Activated CD8-positive, alpha-beta memory T cell treated with anti-CD3 and anti-CD28 coated beads, Interleukin-2, amount 50 U/mL, for 24 hours (primary cell): ENCODE results near the gene MBD2.
"Not testable (repeated sequence)": the region's sequence is repeated elsewhere in the genome, so short reads cannot be mapped to it uniquely, and the experiment has no call there.

Experiments
- DNase-seq: peaks from one replicate; pipeline ENCODE4 v3.0.0-alpha.2; 2020; ENCODE audit errors: extremely low read depth

MBD2 gene

GRCh38 chr18:54151376-54151775 is 73.1 kb downstream of the MBD2 start:
- no peak for DNase-seq

DNA sequence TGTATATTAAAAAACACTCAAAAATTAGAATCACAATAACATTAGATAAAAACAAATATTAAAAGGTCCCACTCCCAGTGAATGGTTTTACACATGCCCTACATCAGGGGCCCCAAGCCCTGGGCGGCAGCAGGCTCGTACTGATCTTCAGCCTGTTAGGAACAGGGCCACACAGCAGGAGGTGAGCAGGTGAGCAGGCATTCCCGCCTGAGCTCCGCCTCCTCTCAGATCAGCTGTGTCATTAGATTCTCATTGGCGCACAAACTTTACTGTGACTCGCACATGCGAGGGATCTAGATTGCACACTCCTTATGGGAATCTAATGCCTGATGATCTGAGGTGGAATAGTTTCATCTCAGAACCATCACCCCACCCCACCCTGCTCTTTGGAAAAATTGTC is 74.2 kb downstream of the MBD2 start:
- DNase-seq = no peak

DNA sequence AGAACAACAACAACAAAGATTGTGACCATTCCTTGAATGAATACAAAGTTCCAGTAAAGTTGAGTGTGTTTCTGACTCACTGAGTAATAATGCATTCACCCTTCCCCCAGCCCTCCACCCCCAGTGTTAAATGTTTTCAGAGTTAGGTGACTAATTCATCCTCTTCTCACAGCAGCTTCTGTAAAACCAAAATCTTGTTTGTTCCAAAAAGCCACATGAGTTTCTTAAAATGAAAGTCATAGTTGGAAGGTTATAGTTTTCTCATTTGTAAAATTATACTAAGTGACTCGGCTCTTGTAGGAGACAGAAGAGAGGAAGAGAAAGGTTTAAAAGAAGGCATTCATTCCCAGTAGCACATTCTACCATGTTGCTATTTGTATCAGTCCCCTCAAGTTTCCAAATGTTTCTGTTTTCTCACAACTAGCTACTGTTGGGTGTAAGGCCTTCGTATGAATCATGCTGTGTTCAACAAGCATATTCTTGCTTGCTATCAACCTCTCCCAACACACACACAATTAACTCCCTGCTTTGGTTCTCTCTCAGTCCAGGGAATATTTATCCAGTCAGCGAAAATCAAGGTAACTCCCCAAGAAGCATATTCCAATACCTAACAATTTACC is 75.3 kb downstream of the MBD2 start:
- peak; percentile 36 for DNase-seq

GRCh38 chr18:54148678-54149077 is 75.8 kb downstream of the MBD2 start:
- no peak for DNase-seq

- DNase-seq = no peak
These were observed 76.3 kb downstream of the MBD2 start for GRCh38 chr18:54148151-54148550.

- DNase-seq = no peak
These were observed 77.0 kb downstream of the MBD2 start for GRCh38 chr18:54147439-54147838.

- DNase-seq = no peak
These were observed 83.3 kb downstream of the MBD2 start for GRCh38 chr18:54141041-54141608.

- DNase-seq = no peak
These were observed 83.8 kb downstream of the MBD2 start for GRCh38 chr18:54140641-54141040.

- DNase-seq = no peak
These were observed 89.3 kb downstream of the MBD2 start for GRCh38 chr18:54135216-54135615.

- no peak for DNase-seq
These were observed 90.4 kb downstream of the MBD2 start for GRCh38 chr18:54134053-54134452.

- DNase-seq = no peak
These were observed 93.8 kb downstream of the MBD2 start for GRCh38 chr18:54130631-54131030.

GRCh38 chr18:54130177-54130576 is 94.3 kb downstream of the MBD2 start:
- DNase-seq = no peak

GRCh38 chr18:54129448-54130067 is 94.9 kb downstream of the MBD2 start:
- no peak for DNase-seq

DNA sequence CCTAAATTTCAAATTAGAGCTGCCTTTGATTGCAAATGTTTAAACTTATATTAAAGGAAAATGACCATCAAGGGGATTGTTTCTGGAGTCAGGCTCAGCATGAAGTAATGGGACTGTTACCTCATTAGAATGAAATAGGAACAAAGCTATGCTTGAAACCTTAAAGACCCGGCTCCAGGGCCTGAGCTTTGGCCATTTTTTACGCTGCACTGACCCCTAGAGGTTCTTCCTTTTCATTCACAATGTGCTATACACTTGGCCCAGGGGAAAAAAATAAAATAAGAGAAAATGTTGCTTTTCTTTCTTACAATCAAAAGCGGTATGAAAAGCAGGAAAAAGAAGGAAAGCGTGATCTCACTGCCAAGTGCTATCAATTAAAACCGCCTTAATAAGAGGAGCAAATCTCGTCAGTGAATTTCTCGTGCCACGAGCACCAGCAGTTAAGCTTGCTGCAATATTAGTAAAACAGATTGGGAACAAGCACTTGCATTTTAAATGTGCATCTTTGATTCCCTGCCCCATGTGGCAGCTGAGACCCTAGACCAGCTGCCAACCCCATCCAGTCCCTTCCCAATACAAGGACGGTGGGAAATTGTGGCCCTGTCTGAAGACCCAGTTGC is 96.6 kb downstream of the MBD2 start:
- DNase-seq = no peak

GRCh38 chr18:54125429-54125828 is 99.0 kb downstream of the MBD2 start:
- no peak for DNase-seq

GRCh38 chr18:54123720-54124440 is 100.6 kb downstream of the MBD2 start:
- not testable (repeated sequence) for DNase-seq

GRCh38 chr18:54119524-54120019 is 104.9 kb downstream of the MBD2 start:
- no peak for DNase-seq

DNA sequence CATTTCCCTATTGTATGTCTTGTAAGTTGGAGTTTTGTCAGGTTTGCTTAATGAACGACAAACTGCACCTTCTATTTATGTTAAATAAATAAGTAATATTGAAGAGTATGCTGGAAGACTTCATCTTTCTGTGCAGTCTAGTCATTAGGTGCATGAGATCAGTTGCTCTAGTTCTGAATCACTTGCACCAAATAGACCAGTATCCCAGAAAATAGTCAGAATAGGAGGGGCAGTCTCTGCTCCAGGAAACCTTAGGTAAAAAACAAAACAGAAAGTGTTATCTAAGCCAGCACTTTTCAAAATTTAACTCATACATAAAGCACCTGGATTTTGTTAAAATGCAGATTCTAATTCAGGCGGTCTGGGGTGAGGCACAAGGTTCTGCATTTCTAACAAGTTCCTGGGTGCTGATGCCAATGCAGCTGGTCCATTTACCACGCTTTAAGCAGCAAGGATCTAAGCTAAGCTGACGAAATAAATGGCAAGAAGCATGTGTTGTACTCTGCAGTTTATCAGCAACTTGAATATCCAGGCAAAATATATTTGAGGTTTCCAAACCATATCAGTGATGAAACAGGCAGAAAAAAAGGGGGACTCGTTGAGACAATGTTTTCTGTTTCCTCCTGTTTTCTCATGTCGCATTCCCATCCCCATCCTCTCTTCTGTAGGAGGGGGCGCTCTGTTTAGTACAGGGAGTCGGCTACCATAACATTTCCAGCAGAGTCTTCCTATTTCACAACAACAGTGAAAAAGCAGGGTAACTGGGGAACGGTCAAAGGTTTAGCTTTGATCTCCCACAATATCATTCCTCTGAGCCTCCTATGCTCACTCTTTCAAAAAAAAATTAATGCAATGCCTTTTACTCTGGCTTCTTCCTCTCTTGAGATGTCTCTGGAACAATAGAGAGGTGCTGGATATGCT is 106.4 kb downstream of the MBD2 start:
- no peak for DNase-seq

GRCh38 chr18:54116541-54117257 is 107.8 kb downstream of the MBD2 start:
- no peak for DNase-seq

- no peak for DNase-seq
These were observed 112.1 kb downstream of the MBD2 start for GRCh38 chr18:54112356-54112755.
